Aorta (tissue), 5 donors: ENCODE data around the gene SH3GLB2. TPM values are rescaled to one million over a fixed set of nuclear protein-coding genes. Genes with fewer than 3 reads are reported as not detected.

Source experiments
- ATAC-seq: fragments of 200-7000 bp; cut with Tn5 transposase; one replicate; pipeline ENCODE4 v1.9.1; 2022; ENCODE audit warnings: moderate library complexity; ENCODE audit not compliant: low FRiP score
- DNase-seq, 2 donors: peaks; one replicate each; pipeline ENCODE4 v3.0.0-alpha.2; 2020
- H3K27ac ChIP-seq, 2 donors: one replicate each; pipeline ENCODE4 v1.5.1; 2013; ENCODE audit warnings: low read length in 2 of 2, mild to moderate bottlenecking in 2 of 2, moderate library complexity in 2 of 2, control low read depth in 1 of 2, inconsistent platforms in 1 of 2, low read depth in 1 of 2
- H3K27me3 ChIP-seq, 2 donors: one replicate each; pipeline ENCODE4 v1.6.1; 2013; ENCODE audit warnings: control low read depth in 1 of 2, low read length in 1 of 2, mild to moderate bottlenecking in 1 of 2, moderate library complexity in 1 of 2; ENCODE audit not compliant: insufficient read depth in 2 of 2, control insufficient read depth in 1 of 2
- H3K36me3 ChIP-seq, 2 donors: one replicate each; pipeline ENCODE4 v1.6.1; 2013; ENCODE audit warnings: control low read depth in 1 of 2, low read length in 1 of 2, mild to moderate bottlenecking in 1 of 2; ENCODE audit not compliant: insufficient read depth in 2 of 2, control insufficient read depth in 1 of 2
- H3K4me1 ChIP-seq, 2 donors: one replicate each; pipeline ENCODE4 v1.6.1; 2013; ENCODE audit warnings: low read length in 2 of 2, control low read depth in 1 of 2, mild to moderate bottlenecking in 1 of 2, moderate library complexity in 1 of 2; ENCODE audit not compliant: insufficient read depth in 2 of 2, control insufficient read depth in 1 of 2
- H3K4me3 ChIP-seq, 2 donors: one replicate each; pipeline ENCODE4 v1.5.1; 2013; ENCODE audit warnings: low read length in 2 of 2, control low read depth in 1 of 2, mild to moderate bottlenecking in 1 of 2
- H3K9me3 ChIP-seq: one replicate; pipeline ENCODE4 v1.6.1; 2013; ENCODE audit warnings: mild to moderate bottlenecking, low read length; ENCODE audit not compliant: control insufficient read depth
- WGBS, 2 donors: extraction: QIAGEN DNeasy Blood & Tissue Kit; methylation state at CpG; one replicate each; pipeline ENCODE4 v1.1.7; 2013; 5-methylcytosine and 5-hydroxymethylcytosine counted together
- intact Hi-C, 2 donors: fragments of 100-400 bp; cut with DNase I; formaldehyde crosslinking; loops; one replicate each; pipeline versions ENCODE4 v1.14.2 to v1.15.0; 2022
- polyA plus RNA-seq, 2 donors: library from polyadenylated mRNA; stranded (reverse); fragments of 200-250 nt; gene quantifications; one replicate each; pipeline ENCODE4 v1.2.3, GENCODE V29; 2013
- total RNA-seq, 2 donors: library from RNA; stranded (reverse); fragmentation: NEBNext Ultra II Directional; extraction: Animal tissue kit (Norgen Biotek cat#: 25700); gene quantifications; one replicate each; pipeline ENCODE4 v1.2.1, GENCODE V29; 2021
- donor health status: healthy with polysubstance abuse.
- donor health status: Bipolar disorder and iron deficiency.
- donor health status: DM: no; HTN: no; CAD: no.
- donor health status: DM: no; HTN: no; CAD: no.
- donor health status: DM: yes; HTN: yes; CAD: no.

The SH3GLB2 gene
- total and polyA plus RNA-seq, 4 donors, result 34.4 to 232 (median 85.8) TPM

- Histone ChIP-seq H3K4me3 (no peak overlapping the region), H3K27me3 (no peaks in the 10 kb centered on the region), H3K4me1 (no peaks in the 10 kb centered on the region), H3K9me3 (no peaks in the 10 kb centered on the region), H3K27ac (no peak overlapping the region), H3K36me3 (peaks cover 0 to 6% of the 10 kb centered on the region in 2 donors)
- intact Hi-C loops, result no loop called here
- ATAC-seq (no peak), DNase-seq (no peak)
- WGBS, 2 donors, result 89 to 93% methylated on average over 36 to 37 of the region's 37 CpGs
These were observed 32.0 kb upstream of the SH3GLB2 start for GRCh38 chr9:129059796-129060785.

GRCh38 chr9:129058965-129059795, 31.0 kb upstream of the SH3GLB2 start:
- no peaks in the 10 kb centered on the region for H3K4me1 ChIP-seq
- H3K4me3 ChIP-seq, result no peak overlapping the region
- ATAC-seq (no peak), DNase-seq (no peak)
- H3K9me3 ChIP-seq, result no peaks in the 10 kb centered on the region
- H3K36me3 ChIP-seq, result peaks cover 0 to 5% of the 10 kb centered on the region in 2 donors
- H3K27ac ChIP-seq, result no peak overlapping the region
- no peaks in the 10 kb centered on the region for H3K27me3 ChIP-seq
- intact Hi-C loops, result no loop called here
- WGBS, 2 donors, result 81 to 85% methylated on average over 21 of the region's 21 CpGs

- 69 to 83% methylated on average over 5 of the region's 5 CpGs for WGBS, 2 donors
- Histone ChIP-seq H3K27me3 (no peaks in the 10 kb centered on the region), H3K36me3 (peaks cover 0 to 3% of the 10 kb centered on the region in 2 donors), H3K4me1 (no peaks in the 10 kb centered on the region), H3K4me3 (no peak overlapping the region), H3K9me3 (no peaks in the 10 kb centered on the region), H3K27ac (no peak overlapping the region)
- DNase-seq, result no peak
- ATAC-seq, result no peak
- intact Hi-C loops, result no loop called here
These were observed 26.2 kb upstream of the SH3GLB2 start for GRCh38 chr9:129054163-129054851.

GRCh38 chr9:129053020-129053419, 24.9 kb upstream of the SH3GLB2 start:
- ATAC-seq (no peak), DNase-seq (no peak)
- Histone ChIP-seq H3K9me3 (no peaks in the 10 kb centered on the region), H3K27ac (no peak overlapping the region), H3K4me1 (no peaks in the 10 kb centered on the region), H3K36me3 (peaks cover 0 to 6% of the 10 kb centered on the region in 2 donors), H3K27me3 (no peaks in the 10 kb centered on the region), H3K4me3 (no peak overlapping the region)
- 86 to 91% methylated on average over 6 of the region's 6 CpGs for WGBS, 2 donors
- intact Hi-C loops, result no loop called here

- DNase-seq (no peak), ATAC-seq (no peak)
- Histone ChIP-seq H3K9me3 (no peaks in the 10 kb centered on the region), H3K4me3 (no peak overlapping the region), H3K27ac (no peak overlapping the region), H3K27me3 (no peaks in the 10 kb centered on the region), H3K4me1 (no peaks in the 10 kb centered on the region), H3K36me3 (peaks cover 0 to 6% of the 10 kb centered on the region in 2 donors)
- WGBS, 2 donors, result 78% methylated on average over 8 of the region's 8 CpGs
- intact Hi-C loops, result no loop called here
These were observed 24.5 kb upstream of the SH3GLB2 start for GRCh38 chr9:129052592-129052991.

GRCh38 chr9:129042016-129042415, 13.9 kb upstream of the SH3GLB2 start:
- H3K27ac ChIP-seq, result no peak overlapping the region
- no peaks in the 10 kb centered on the region for H3K36me3 ChIP-seq
- WGBS, 2 donors, result 83 to 84% methylated on average over 16 of the region's 16 CpGs
- H3K27me3 ChIP-seq, result no peaks in the 10 kb centered on the region
- H3K4me3 ChIP-seq, result no peak overlapping the region
- no peak for DNase-seq
- ATAC-seq, result no peak
- intact Hi-C loops, result no loop called here
- no peaks in the 10 kb centered on the region for H3K9me3 ChIP-seq
- no peaks in the 10 kb centered on the region for H3K4me1 ChIP-seq

- no peak for ATAC-seq
- 89 to 91% methylated on average over 12 of the region's 12 CpGs for WGBS, 2 donors
- Histone ChIP-seq H3K36me3 (no peaks in the 10 kb centered on the region), H3K4me1 (no peaks in the 10 kb centered on the region), H3K27ac (no peak overlapping the region), H3K9me3 (no peaks in the 10 kb centered on the region), H3K27me3 (no peaks in the 10 kb centered on the region), H3K4me3 (no peak overlapping the region)
- DNase-seq, result no peak
- intact Hi-C loops, result no loop called here
These were observed 12.0 kb upstream of the SH3GLB2 start for GRCh38 chr9:129040113-129040643.
